HG03460 (cell line): ENCODE results near the gene FADS2.

Source experiments
- ATAC-seq: cut with Tn5 transposase; IDR thresholded peaks from one replicate; pipeline ENCODE4 v1.9.1; 2021; ENCODE audit not compliant: unreplicated experiment

FADS2 gene

GRCh38 chr11:61795876-61796526 is 32.1 kb upstream of the FADS2 start:
- ATAC-seq, result no peak

- no peak for ATAC-seq
Observed at GRCh38 chr11:61797263-61797944, 30.7 kb upstream of the FADS2 start.

GRCh38 chr11:61799665-61800284 is 28.3 kb upstream of the FADS2 start:
- ATAC-seq, result no peak

- no peak for ATAC-seq
Observed at GRCh38 chr11:61800331-61801281, 27.5 kb upstream of the FADS2 start.

GRCh38 chr11:61802605-61803004 is 25.5 kb upstream of the FADS2 start:
- no peak for ATAC-seq

- ATAC-seq, result no peak
Observed at GRCh38 chr11:61803889-61804647, 24.0 kb upstream of the FADS2 start.

GRCh38 chr11:61805146-61805545 is 23.0 kb upstream of the FADS2 start:
- no peak for ATAC-seq

- ATAC-seq, result no peak
Observed at GRCh38 chr11:61806785-61807184, 21.3 kb upstream of the FADS2 start.

- no peak for ATAC-seq
Observed at GRCh38 chr11:61810671-61811175, 17.4 kb upstream of the FADS2 start.

- no peak for ATAC-seq
Observed at GRCh38 chr11:61811831-61812230, 16.3 kb upstream of the FADS2 start.

GRCh38 chr11:61812736-61813411 is 15.2 kb upstream of the FADS2 start:
- no peak for ATAC-seq

- ATAC-seq, result no peak
Observed at GRCh38 chr11:61814247-61814957, 13.7 kb upstream of the FADS2 start.

GRCh38 chr11:61814958-61815789 is 12.9 kb upstream of the FADS2 start:
- peak; percentile 42 for ATAC-seq

- ATAC-seq, result peak; percentile 23
Observed at GRCh38 chr11:61815790-61816735, 12.0 kb upstream of the FADS2 start.

GRCh38 chr11:61816736-61817455 is 11.2 kb upstream of the FADS2 start, which contains the start of gene FADS1:
Gene FADS1, minus strand, starts transcription at chr11:61817003. Its CDS starts 74 bp downstream, at chr11:61816929.
- peak; percentile 46 for ATAC-seq

GRCh38 chr11:61817471-61818202 is 10.5 kb upstream of the FADS2 start:
- ATAC-seq, result no peak
